ENCODE data around the gene ZNF28.
"Not testable (repeated sequence)": the region's sequence is repeated elsewhere in the genome, so short reads cannot be mapped to it uniquely, and the experiment has no call there.

DNA sequence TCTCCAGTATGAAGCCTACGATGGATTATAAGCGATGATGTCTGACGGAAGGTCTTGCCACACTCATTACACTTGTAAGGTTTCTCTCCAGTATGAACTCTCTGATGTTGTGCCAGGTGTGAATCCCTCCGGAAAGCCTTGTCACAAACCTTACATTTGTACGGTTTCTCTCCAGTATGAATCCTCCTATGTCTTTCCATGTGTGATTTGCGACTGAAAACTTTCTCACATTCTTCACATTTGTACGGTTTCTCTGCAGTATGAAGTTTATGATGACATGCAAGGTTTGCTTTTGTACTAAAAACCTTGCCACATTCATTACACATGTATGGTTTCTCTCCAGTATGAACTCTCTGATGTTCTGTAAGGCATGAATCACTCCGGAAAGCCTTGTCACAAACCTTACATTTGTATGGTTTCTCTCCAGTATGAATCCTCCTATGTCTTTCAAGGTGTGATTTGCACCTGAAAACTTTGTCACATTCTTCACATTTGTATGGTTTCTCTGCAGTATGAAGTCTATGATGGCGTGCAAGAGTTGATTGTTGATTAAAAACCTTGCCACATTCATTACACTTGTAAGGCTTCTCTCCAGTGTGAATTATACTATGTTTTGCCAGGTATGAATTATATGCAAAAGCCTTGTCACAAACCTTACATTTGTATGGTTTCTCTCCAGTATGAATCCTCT, 21.3 kb downstream of the ZNF28 start:
- TF ChIP-seq POLR2AphosphoS5 (IDR thresholded peaks at IDR 0.05; ENCODE audit: low read depth, low read length); ATF3 (IDR thresholded peaks at IDR 0.05); EZH2 (IDR thresholded peaks at IDR 0.05); POLR2A (IDR thresholded peaks at IDR 0.05; ENCODE audit: borderline replicate concordance, extremely low read depth, insufficient read depth, insufficient read length); EGR1 (IDR thresholded peaks at IDR 0.05; ENCODE audit: low read depth); SP1 (IDR thresholded peaks at IDR 0.05; ENCODE audit: low read depth); FOSL1 (IDR thresholded peaks at IDR 0.05; ENCODE audit: low read depth); RAD21 (IDR thresholded peaks at IDR 0.05; ENCODE audit: low read depth); CEBPB (IDR thresholded peaks at IDR 0.05; ENCODE audit: low read depth); EZH2phosphoT487 (IDR thresholded peaks at IDR 0.05; ENCODE audit: borderline replicate concordance); SRF (IDR thresholded peaks at IDR 0.05; ENCODE audit: low read depth): not testable (repeated sequence)
- TF ChIP-seq, protein P1, sequence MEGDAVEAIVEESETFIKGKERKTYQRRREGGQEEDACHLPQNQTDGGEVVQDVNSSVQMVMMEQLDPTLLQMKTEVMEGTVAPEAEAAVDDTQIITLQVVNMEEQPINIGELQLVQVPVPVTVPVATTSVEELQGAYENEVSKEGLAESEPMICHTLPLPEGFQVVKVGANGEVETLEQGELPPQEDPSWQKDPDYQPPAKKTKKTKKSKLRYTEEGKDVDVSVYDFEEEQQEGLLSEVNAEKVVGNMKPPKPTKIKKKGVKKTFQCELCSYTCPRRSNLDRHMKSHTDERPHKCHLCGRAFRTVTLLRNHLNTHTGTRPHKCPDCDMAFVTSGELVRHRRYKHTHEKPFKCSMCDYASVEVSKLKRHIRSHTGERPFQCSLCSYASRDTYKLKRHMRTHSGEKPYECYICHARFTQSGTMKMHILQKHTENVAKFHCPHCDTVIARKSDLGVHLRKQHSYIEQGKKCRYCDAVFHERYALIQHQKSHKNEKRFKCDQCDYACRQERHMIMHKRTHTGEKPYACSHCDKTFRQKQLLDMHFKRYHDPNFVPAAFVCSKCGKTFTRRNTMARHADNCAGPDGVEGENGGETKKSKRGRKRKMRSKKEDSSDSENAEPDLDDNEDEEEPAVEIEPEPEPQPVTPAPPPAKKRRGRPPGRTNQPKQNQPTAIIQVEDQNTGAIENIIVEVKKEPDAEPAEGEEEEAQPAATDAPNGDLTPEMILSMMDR (IDR thresholded peaks at IDR 0.05 in 2 of 3, conservative IDR thresholded peaks at IDR 0.05 in 1 of 3; ENCODE audit: borderline replicate concordance in 1 of 3, insufficient read depth in 1 of 3, low read depth in 2 of 3, low read length in 2 of 3) = not testable (repeated sequence)
- TF ChIP-seq, protein P2, sequence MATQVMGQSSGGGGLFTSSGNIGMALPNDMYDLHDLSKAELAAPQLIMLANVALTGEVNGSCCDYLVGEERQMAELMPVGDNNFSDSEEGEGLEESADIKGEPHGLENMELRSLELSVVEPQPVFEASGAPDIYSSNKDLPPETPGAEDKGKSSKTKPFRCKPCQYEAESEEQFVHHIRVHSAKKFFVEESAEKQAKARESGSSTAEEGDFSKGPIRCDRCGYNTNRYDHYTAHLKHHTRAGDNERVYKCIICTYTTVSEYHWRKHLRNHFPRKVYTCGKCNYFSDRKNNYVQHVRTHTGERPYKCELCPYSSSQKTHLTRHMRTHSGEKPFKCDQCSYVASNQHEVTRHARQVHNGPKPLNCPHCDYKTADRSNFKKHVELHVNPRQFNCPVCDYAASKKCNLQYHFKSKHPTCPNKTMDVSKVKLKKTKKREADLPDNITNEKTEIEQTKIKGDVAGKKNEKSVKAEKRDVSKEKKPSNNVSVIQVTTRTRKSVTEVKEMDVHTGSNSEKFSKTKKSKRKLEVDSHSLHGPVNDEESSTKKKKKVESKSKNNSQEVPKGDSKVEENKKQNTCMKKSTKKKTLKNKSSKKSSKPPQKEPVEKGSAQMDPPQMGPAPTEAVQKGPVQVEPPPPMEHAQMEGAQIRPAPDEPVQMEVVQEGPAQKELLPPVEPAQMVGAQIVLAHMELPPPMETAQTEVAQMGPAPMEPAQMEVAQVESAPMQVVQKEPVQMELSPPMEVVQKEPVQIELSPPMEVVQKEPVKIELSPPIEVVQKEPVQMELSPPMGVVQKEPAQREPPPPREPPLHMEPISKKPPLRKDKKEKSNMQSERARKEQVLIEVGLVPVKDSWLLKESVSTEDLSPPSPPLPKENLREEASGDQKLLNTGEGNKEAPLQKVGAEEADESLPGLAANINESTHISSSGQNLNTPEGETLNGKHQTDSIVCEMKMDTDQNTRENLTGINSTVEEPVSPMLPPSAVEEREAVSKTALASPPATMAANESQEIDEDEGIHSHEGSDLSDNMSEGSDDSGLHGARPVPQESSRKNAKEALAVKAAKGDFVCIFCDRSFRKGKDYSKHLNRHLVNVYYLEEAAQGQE (IDR thresholded peaks at IDR 0.05; ENCODE audit: low read depth) = not testable (repeated sequence)

Measured in HCT116 (cell line).